Peyer's patch (tissue), 4 donors: Measurements from ENCODE around the gene MESP2.

Source experiments
- CTCF ChIP-seq, 6 experiments: fragments of 450-650 bp in 4 of 6; fragments of 200-600 bp in 2 of 6; sonication (generic) in 1 of 6; IDR thresholded peaks; one replicate each; pipeline ENCODE4 v1.5.1; 2017 to 2019; ENCODE audit warnings: antibody characterized with exemption in 6 of 6, mild to moderate bottlenecking in 3 of 6, moderate library complexity in 1 of 6
- POLR2A ChIP-seq, 2 donors: fragments of 450-650 bp; IDR thresholded peaks; one replicate each; pipeline ENCODE4 v1.5.1; 2017; ENCODE audit warnings: antibody characterized with exemption in 2 of 2, mild to moderate bottlenecking in 2 of 2, moderate library complexity in 2 of 2

GRCh38 chr15:89818287-89818686 lies 42.2 kb downstream of the MESP2 start:
- TF ChIP-seq CTCF (IDR thresholded peaks at IDR 0.05) = no peak
- no peak for TF ChIP-seq POLR2A (IDR thresholded peaks at IDR 0.05)
